ENCODE results near the gene MUC22.

DNA sequence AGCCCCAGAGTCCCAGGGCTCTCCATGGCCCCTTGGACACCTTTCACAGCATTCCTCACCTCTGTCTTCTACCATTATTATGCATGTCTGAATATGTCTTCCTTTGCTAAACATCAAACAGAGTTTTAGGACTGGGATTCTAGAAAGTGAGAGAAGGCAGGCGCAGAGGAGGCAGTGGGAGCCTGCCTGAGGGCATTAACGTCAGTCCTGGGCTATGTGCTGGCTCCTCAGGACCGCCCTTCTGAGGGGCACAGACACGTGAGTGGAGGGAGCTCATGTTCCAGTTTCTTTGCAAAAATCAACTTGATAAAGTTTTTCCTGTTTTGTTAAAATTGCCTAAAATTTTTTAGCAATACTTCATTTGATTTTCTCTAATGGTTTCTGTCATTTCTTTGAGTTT, 64.1 kb downstream of the MUC22 start:
- TF ChIP-seq, protein P1, sequence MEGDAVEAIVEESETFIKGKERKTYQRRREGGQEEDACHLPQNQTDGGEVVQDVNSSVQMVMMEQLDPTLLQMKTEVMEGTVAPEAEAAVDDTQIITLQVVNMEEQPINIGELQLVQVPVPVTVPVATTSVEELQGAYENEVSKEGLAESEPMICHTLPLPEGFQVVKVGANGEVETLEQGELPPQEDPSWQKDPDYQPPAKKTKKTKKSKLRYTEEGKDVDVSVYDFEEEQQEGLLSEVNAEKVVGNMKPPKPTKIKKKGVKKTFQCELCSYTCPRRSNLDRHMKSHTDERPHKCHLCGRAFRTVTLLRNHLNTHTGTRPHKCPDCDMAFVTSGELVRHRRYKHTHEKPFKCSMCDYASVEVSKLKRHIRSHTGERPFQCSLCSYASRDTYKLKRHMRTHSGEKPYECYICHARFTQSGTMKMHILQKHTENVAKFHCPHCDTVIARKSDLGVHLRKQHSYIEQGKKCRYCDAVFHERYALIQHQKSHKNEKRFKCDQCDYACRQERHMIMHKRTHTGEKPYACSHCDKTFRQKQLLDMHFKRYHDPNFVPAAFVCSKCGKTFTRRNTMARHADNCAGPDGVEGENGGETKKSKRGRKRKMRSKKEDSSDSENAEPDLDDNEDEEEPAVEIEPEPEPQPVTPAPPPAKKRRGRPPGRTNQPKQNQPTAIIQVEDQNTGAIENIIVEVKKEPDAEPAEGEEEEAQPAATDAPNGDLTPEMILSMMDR (IDR thresholded peaks at IDR 0.05) = no peak
- TF ChIP-seq POLR2A (IDR thresholded peaks at IDR 0.05) = no peak
